MM.1S (cell line): ENCODE results near the gene CEMIP2.

Experiments
- DNase-seq: peaks from one replicate; pipeline ENCODE4 v3.0.0-alpha.2; 2015
- H2AFZ ChIP-seq: fragments of 300-600 bp; sonication (generic); 2 replicates; pipeline ENCODE4 v1.6.0; 2016; ENCODE audit warnings: antibody characterized with exemption, low read length
- H3F3A ChIP-seq: fragments of 300-600 bp; sonication (generic); 2 replicates; pipeline ENCODE4 v1.6.1; 2016; ENCODE audit warnings: mild to moderate bottlenecking, antibody characterized with exemption, low read length, moderate library complexity, mixed read lengths; ENCODE audit not compliant: insufficient read depth
- H3K27ac ChIP-seq: fragments of 300-600 bp; sonication (generic); 2 replicates; pipeline ENCODE4 v1.5.1; 2016; ENCODE audit warnings: mild to moderate bottlenecking, low read length
- H3K27me3 ChIP-seq: fragments of 300-600 bp; sonication (generic); replicated peaks from 2 replicates; pipeline ENCODE4 v1.6.0; 2016; ENCODE audit warnings: low read length; ENCODE audit not compliant: insufficient read depth
- H3K36me3 ChIP-seq: fragments of 300-600 bp; sonication (generic); replicated peaks from 2 replicates; pipeline ENCODE4 v1.6.1; 2016; ENCODE audit warnings: mild to moderate bottlenecking, low read length, mixed read lengths; ENCODE audit not compliant: insufficient read depth
- H3K4me1 ChIP-seq: fragments of 300-600 bp; sonication (generic); 2 replicates; pipeline ENCODE4 v1.6.1; 2016; ENCODE audit warnings: low read length, mixed read lengths
- H3K4me2 ChIP-seq: fragments of 300-600 bp; sonication (generic); 2 replicates; pipeline ENCODE4 v1.6.0; 2016; ENCODE audit warnings: low read depth, low read length
- H3K4me3 ChIP-seq: fragments of 300-600 bp; sonication (generic); 2 replicates; pipeline ENCODE4 v1.5.1; 2016; ENCODE audit warnings: low read length, mixed read lengths
- H3K79me2 ChIP-seq: fragments of 300-600 bp; sonication (generic); 2 replicates; pipeline ENCODE4 v1.6.1; 2016; ENCODE audit warnings: mixed run types, low read length, mixed read lengths
- H3K9ac ChIP-seq: fragments of 300-600 bp; sonication (generic); 2 replicates; pipeline ENCODE4 v1.6.1; 2016; ENCODE audit warnings: low read length, mixed read lengths
- H3K9me2 ChIP-seq: fragments of 300-600 bp; sonication (generic); replicated peaks from 2 replicates; pipeline ENCODE4 v1.6.1; 2016; ENCODE audit warnings: mild to moderate bottlenecking, low read length, mixed read lengths; ENCODE audit not compliant: insufficient read depth
- H3K9me3 ChIP-seq: fragments of 300-600 bp; sonication (generic); replicated peaks from 2 replicates; pipeline ENCODE4 v1.6.1; 2016; ENCODE audit warnings: mild to moderate bottlenecking, low read length, mixed read lengths; ENCODE audit not compliant: insufficient read depth
- H4K20me1 ChIP-seq: fragments of 300-600 bp; sonication (generic); 2 replicates; pipeline ENCODE4 v1.6.1; 2016; ENCODE audit warnings: mild to moderate bottlenecking, low read length, moderate library complexity, mixed read lengths; ENCODE audit not compliant: insufficient read depth
- CTCF ChIP-seq: fragments of 300-600 bp; sonication (generic); IDR thresholded peaks from 2 replicates; pipeline ENCODE4 v1.5.1; 2016; ENCODE audit warnings: antibody characterized with exemption, low read length, mixed read lengths
- EZH2 ChIP-seq: fragments of 300-600 bp; sonication (generic); optimal IDR thresholded peaks from 2 replicates; pipeline ENCODE3; 2017; ENCODE audit warnings: low read depth, mild to moderate bottlenecking, antibody characterized with exemption, low read length, mixed read lengths
- EZH2phosphoT487 ChIP-seq: fragments of 300-600 bp; sonication (generic); IDR thresholded peaks from 2 replicates; pipeline ENCODE4 v1.6.1; 2018; ENCODE audit warnings: antibody characterized with exemption, low read length

CEMIP2 gene

GRCh38 chr9:71690689-71691435 is 77.5 kb downstream of the CEMIP2 start:
- Histone ChIP-seq H2AFZ (no peak overlapping the region), H3K4me2 (no peak overlapping the region), H3K9ac (no peak overlapping the region), H3K79me2 (no peaks in the 10 kb centered on the region), H3K4me3 (no peak overlapping the region), H3K9me3 (no peaks in the 10 kb centered on the region), H3K36me3 (no peaks in the 10 kb centered on the region), H3K4me1 (peaks cover 2% of the 10 kb centered on the region), H3K27me3 (no peaks in the 10 kb centered on the region), H3K27ac (no peak overlapping the region), H3F3A (no peaks in the 10 kb centered on the region), H4K20me1 (no peaks in the 10 kb centered on the region), H3K9me2 (no peaks in the 10 kb centered on the region)
- TF ChIP-seq CTCF = no peak
- no peak for TF ChIP-seq EZH2
- TF ChIP-seq EZH2phosphoT487 = no peak
- no peak for DNase-seq

DNA sequence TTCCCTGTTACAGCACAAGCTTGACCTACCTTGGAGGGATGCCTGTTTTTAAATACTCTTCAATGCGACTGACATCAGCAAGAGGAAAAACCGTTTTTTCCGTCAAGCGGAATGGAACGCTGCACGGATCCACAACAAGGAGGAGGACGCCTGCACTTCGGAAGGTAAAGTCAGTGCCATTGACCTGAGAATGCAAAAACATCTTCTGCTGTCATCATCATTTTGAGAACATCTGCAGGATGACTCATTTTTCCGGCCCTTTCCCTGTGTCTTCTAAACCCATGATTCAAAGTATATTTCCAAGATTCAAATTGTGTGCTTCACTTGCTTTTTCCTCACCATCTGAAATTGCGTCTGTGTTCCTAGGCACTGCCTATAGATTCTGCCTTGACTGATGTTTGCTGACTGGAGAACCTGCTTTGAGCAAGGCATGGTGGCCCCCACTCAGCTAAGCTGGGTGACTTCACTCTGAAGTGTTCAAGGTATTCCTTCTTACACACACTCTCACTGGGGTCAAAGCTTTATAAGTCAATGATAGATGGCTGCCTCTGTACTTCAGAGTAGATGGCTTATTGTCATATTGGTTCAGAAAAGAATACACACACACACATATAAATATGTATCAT is 78.1 kb downstream of the CEMIP2 start:
- H3K4me1 ChIP-seq = peaks cover 8% of the 10 kb centered on the region
- no peak overlapping the region for H3K4me2 ChIP-seq
- H3K9ac ChIP-seq = no peak overlapping the region
- H3K36me3 ChIP-seq = no peaks in the 10 kb centered on the region
- H3K9me3 ChIP-seq = no peaks in the 10 kb centered on the region
- no peaks in the 10 kb centered on the region for H3K9me2 ChIP-seq
- no peaks in the 10 kb centered on the region for H3K79me2 ChIP-seq
- no peak for DNase-seq
- TF ChIP-seq CTCF (no peak), EZH2 (no peak), EZH2phosphoT487 (no peak)
- H3K4me3 ChIP-seq = no peak overlapping the region
- H3K27me3 ChIP-seq = no peaks in the 10 kb centered on the region
- H2AFZ ChIP-seq = no peak overlapping the region
- no peak overlapping the region for H3K27ac ChIP-seq
- no peaks in the 10 kb centered on the region for H3F3A ChIP-seq
- no peaks in the 10 kb centered on the region for H4K20me1 ChIP-seq

- Histone ChIP-seq H2AFZ (no peak overlapping the region), H3K27me3 (no peaks in the 10 kb centered on the region), H3K4me1 (peaks cover 10% of the 10 kb centered on the region), H3K9me3 (no peaks in the 10 kb centered on the region), H3K27ac (no peak overlapping the region), H3K36me3 (no peaks in the 10 kb centered on the region), H3K79me2 (no peaks in the 10 kb centered on the region), H3K4me3 (no peak overlapping the region), H3F3A (no peaks in the 10 kb centered on the region), H3K4me2 (no peak overlapping the region), H3K9ac (no peak overlapping the region), H3K9me2 (no peaks in the 10 kb centered on the region), H4K20me1 (no peaks in the 10 kb centered on the region)
- TF ChIP-seq EZH2phosphoT487 (no peak), CTCF (no peak), EZH2 (no peak)
- DNase-seq = no peak
Measured at GRCh38 chr9:71687676-71688075, 80.6 kb downstream of the CEMIP2 start.
